Thyroid gland (tissue), 4 donors: ENCODE data around the gene RRP15. TPM values are rescaled to one million over a fixed set of nuclear protein-coding genes. Genes with fewer than 3 reads are reported as not detected.

Source experiments
- DNase-seq, 2 donors: peaks; one replicate each; pipeline ENCODE4 v3.0.0-alpha.2; 2019
- H3K27ac ChIP-seq, 3 donors: fragments of 200-600 bp; sonication (generic); 1 replicate in 2 of 3; 2 replicates in 1 of 3; pipeline ENCODE4 v1.5.1; 2016 to 2019; ENCODE audit warnings: mild to moderate bottlenecking in 1 of 3, moderate library complexity in 1 of 3
- H3K27me3 ChIP-seq: fragments of 200-600 bp; sonication (generic); one replicate; pipeline ENCODE4 v1.5.1; 2019
- H3K36me3 ChIP-seq, 2 donors: fragments of 200-600 bp; sonication (generic); one replicate each; pipeline ENCODE4 v1.5.1; 2016 to 2019
- H3K4me1 ChIP-seq, 2 donors: fragments of 200-600 bp; sonication (generic); one replicate each; pipeline ENCODE4 v1.5.1; 2017 to 2019
- H3K4me3 ChIP-seq, 3 donors: fragments of 200-600 bp; sonication (generic); replicated peaks in 1 of 3; 1 replicate in 2 of 3; 2 replicates in 1 of 3; pipeline ENCODE4 v1.5.1; 2016; ENCODE audit warnings: mild to moderate bottlenecking in 1 of 3
- H3K9me3 ChIP-seq: fragments of 200-600 bp; sonication (generic); one replicate; pipeline ENCODE4 v1.5.1; 2017
- CTCF ChIP-seq, 6 experiments: fragments of 200-600 bp in 3 of 6; fragments of 450-650 bp in 3 of 6; sonication (generic) in 3 of 6; IDR thresholded peaks; one replicate each; pipeline ENCODE4 v1.5.1; 2016 to 2019; ENCODE audit warnings: antibody characterized with exemption in 6 of 6, mild to moderate bottlenecking in 2 of 6, inconsistent platforms in 1 of 6, moderate library complexity in 1 of 6
- POLR2A ChIP-seq, 2 donors: fragments of 450-650 bp; IDR thresholded peaks; one replicate each; pipeline ENCODE4 v1.6.1; 2017; ENCODE audit warnings: antibody characterized with exemption in 2 of 2, mild to moderate bottlenecking in 2 of 2, moderate library complexity in 1 of 2
- WGBS, 2 donors: methylation state at CpG; one replicate each; pipeline ENCODE4 v1.1.5; 2017; 5-methylcytosine and 5-hydroxymethylcytosine counted together
- intact Hi-C: fragments of 100-400 bp; cut with DNase I; formaldehyde crosslinking; loops from one replicate; pipeline ENCODE4 v1.15.1; 2023
- total RNA-seq, 4 donors: library from RNA; depleted of rRNA; stranded (reverse); fragments of >200 nt; gene quantifications; one replicate each; pipeline ENCODE4 v1.2.3, GENCODE V29; 2016

Gene RRP15
- total RNA-seq, 4 donors from 2014 or later, result 6.0 to 25.0 (median 9.2) TPM

GRCh38 chr1:218364028-218364710 lies 79.1 kb downstream of the RRP15 start:
- Histone ChIP-seq H3K27ac (no peak overlapping the region), H3K4me3 (no peak overlapping the region), H3K36me3 (no peaks in the 10 kb centered on the region), H3K4me1 (peaks cover 0 to 6% of the 10 kb centered on the region in 2 donors), H3K27me3 (no peaks in the 10 kb centered on the region), H3K9me3 (no peaks in the 10 kb centered on the region)
- TF ChIP-seq POLR2A (IDR thresholded peaks at IDR 0.05) (no peak), CTCF (IDR thresholded peaks at IDR 0.05) (no peak)
- WGBS, 2 donors, result 61 to 72% methylated on average over 8 of the region's 8 CpGs
- DNase-seq, result no peak
- intact Hi-C loops, result no loop called here

- Histone ChIP-seq H3K27me3 (no peaks in the 10 kb centered on the region), H3K36me3 (no peaks in the 10 kb centered on the region), H3K4me3 (no peak overlapping the region), H3K27ac (no peak overlapping the region), H3K4me1 (peaks cover 0 to 6% of the 10 kb centered on the region in 2 donors), H3K9me3 (no peaks in the 10 kb centered on the region)
- TF ChIP-seq CTCF (IDR thresholded peaks at IDR 0.05) (no peak), POLR2A (IDR thresholded peaks at IDR 0.05) (no peak)
- DNase-seq, result no peak
- intact Hi-C loops, result no loop called here
- 87 to 93% methylated on average over 15 of the region's 15 CpGs for WGBS, 2 donors
Observed at GRCh38 chr1:218365226-218365999, 80.3 kb downstream of the RRP15 start.

GRCh38 chr1:218366322-218367052 lies 81.4 kb downstream of the RRP15 start:
- 88 to 92% methylated on average over 5 of the region's 5 CpGs for WGBS, 2 donors
- Histone ChIP-seq H3K9me3 (no peaks in the 10 kb centered on the region), H3K27me3 (no peaks in the 10 kb centered on the region), H3K36me3 (no peaks in the 10 kb centered on the region), H3K27ac (no peak overlapping the region), H3K4me1 (peaks cover 0 to 6% of the 10 kb centered on the region in 2 donors), H3K4me3 (no peak overlapping the region)
- DNase-seq, result no peak
- intact Hi-C loops, result no loop called here
- TF ChIP-seq POLR2A (IDR thresholded peaks at IDR 0.05) (no peak), CTCF (IDR thresholded peaks at IDR 0.05) (no peak)

- no peak for DNase-seq
- Histone ChIP-seq H3K4me3 (no peak overlapping the region), H3K27ac (no peak overlapping the region), H3K4me1 (peaks cover 0 to 11% of the 10 kb centered on the region in 2 donors), H3K27me3 (no peaks in the 10 kb centered on the region), H3K36me3 (no peaks in the 10 kb centered on the region), H3K9me3 (no peaks in the 10 kb centered on the region)
- intact Hi-C loops, result no loop called here
- WGBS, 2 donors, result 49 to 51% methylated on average over 4 of the region's 4 CpGs
- no peak for TF ChIP-seq CTCF (IDR thresholded peaks at IDR 0.05)
- TF ChIP-seq POLR2A (IDR thresholded peaks at IDR 0.05), result no peak
Observed at GRCh38 chr1:218367118-218367517, 82.0 kb downstream of the RRP15 start.
